Prostate gland (tissue), 2 donors: ENCODE measurements around the gene C6orf89.

ENCODE experiments used
- POLR2AphosphoS5 ChIP-seq: sonication (generic); formaldehyde crosslinking; IDR thresholded peaks from one replicate; pipeline ENCODE4 v1.6.1; 2017; ENCODE audit warnings: antibody characterized with exemption
- TF ChIP-seq, protein P1 (sequence below), 4 experiments: fragments of 200-600 bp in 2 of 4; fragments of 450-650 bp in 2 of 4; sonication (generic) in 2 of 4; IDR thresholded peaks; 1 replicate in 3 of 4; 2 replicates in 1 of 4; pipeline ENCODE4 v1.5.1; 2016 to 2019; ENCODE audit warnings: antibody characterized with exemption in 4 of 4, mild to moderate bottlenecking in 2 of 4, moderate library complexity in 2 of 4

DNA sequence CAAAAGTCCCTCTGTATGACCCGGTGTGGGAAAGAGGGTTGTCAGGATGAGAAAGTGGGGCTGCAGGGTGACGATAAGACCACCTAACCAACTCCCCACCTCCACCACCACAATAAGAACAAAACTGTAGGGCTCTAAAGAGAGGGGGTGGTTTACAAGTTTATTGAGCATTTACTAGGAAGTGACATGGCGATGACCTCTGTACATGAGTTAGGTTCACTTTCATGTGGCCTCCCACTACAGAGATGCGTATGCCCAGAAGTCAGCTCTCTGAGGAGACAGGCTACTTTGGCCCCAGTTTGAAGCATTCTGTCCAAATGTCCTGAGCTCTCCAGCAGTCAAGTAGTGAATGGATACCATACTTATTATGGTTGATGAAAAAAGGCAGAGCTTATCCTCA lies 40.1 kb downstream of the C6orf89 start:
- TF ChIP-seq, protein P1, sequence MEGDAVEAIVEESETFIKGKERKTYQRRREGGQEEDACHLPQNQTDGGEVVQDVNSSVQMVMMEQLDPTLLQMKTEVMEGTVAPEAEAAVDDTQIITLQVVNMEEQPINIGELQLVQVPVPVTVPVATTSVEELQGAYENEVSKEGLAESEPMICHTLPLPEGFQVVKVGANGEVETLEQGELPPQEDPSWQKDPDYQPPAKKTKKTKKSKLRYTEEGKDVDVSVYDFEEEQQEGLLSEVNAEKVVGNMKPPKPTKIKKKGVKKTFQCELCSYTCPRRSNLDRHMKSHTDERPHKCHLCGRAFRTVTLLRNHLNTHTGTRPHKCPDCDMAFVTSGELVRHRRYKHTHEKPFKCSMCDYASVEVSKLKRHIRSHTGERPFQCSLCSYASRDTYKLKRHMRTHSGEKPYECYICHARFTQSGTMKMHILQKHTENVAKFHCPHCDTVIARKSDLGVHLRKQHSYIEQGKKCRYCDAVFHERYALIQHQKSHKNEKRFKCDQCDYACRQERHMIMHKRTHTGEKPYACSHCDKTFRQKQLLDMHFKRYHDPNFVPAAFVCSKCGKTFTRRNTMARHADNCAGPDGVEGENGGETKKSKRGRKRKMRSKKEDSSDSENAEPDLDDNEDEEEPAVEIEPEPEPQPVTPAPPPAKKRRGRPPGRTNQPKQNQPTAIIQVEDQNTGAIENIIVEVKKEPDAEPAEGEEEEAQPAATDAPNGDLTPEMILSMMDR (IDR thresholded peaks at IDR 0.05) = no peak
- no peak for TF ChIP-seq POLR2AphosphoS5
